HG03469 (cell line): ENCODE results near the gene MS4A18.

Experiments
- ATAC-seq: cut with Tn5 transposase; IDR thresholded peaks from one replicate; pipeline ENCODE4 v1.9.1; 2021; ENCODE audit warnings: mild to moderate bottlenecking, moderate library complexity, moderate number of reproducible peaks; ENCODE audit not compliant: unreplicated experiment

MS4A18 gene

GRCh38 chr11:60764879-60765278 is 40.4 kb downstream of the MS4A18 start:
- no peak for ATAC-seq

GRCh38 chr11:60765355-60765754 is 40.8 kb downstream of the MS4A18 start:
- no peak for ATAC-seq

- ATAC-seq = no peak
Observed at GRCh38 chr11:60766547-60766946, 42.0 kb downstream of the MS4A18 start.

GRCh38 chr11:60767388-60767811 is 42.9 kb downstream of the MS4A18 start:
- ATAC-seq = no peak

- no peak for ATAC-seq
Observed at GRCh38 chr11:60768202-60768601, 43.7 kb downstream of the MS4A18 start.

- ATAC-seq = no peak
Observed at GRCh38 chr11:60769273-60769672, 44.8 kb downstream of the MS4A18 start.

- no peak for ATAC-seq
Observed at GRCh38 chr11:60769811-60770210, 45.3 kb downstream of the MS4A18 start.

- no peak for ATAC-seq
Observed at GRCh38 chr11:60771146-60771545, 46.6 kb downstream of the MS4A18 start.

- no peak for ATAC-seq
Observed at GRCh38 chr11:60771879-60772525, 47.5 kb downstream of the MS4A18 start.

- ATAC-seq = no peak
Observed at GRCh38 chr11:60772666-60773065, 48.1 kb downstream of the MS4A18 start.

- no peak for ATAC-seq
Observed at GRCh38 chr11:60774726-60775125, 50.2 kb downstream of the MS4A18 start.

- peak; percentile 49 for ATAC-seq
Observed at GRCh38 chr11:60775420-60775961, 51.0 kb downstream of the MS4A18 start.

GRCh38 chr11:60776167-60776566 is 51.6 kb downstream of the MS4A18 start:
- no peak for ATAC-seq

GRCh38 chr11:60777106-60777505 is 52.6 kb downstream of the MS4A18 start:
- no peak for ATAC-seq

GRCh38 chr11:60777572-60777971 is 53.1 kb downstream of the MS4A18 start:
- no peak for ATAC-seq

GRCh38 chr11:60780065-60780464 is 55.5 kb downstream of the MS4A18 start:
- no peak for ATAC-seq

- ATAC-seq = no peak
Observed at GRCh38 chr11:60780774-60781173, 56.3 kb downstream of the MS4A18 start.

- no peak for ATAC-seq
Observed at GRCh38 chr11:60781286-60781980, 56.9 kb downstream of the MS4A18 start.

GRCh38 chr11:60781981-60782316 is 57.4 kb downstream of the MS4A18 start:
- ATAC-seq = no peak

- no peak for ATAC-seq
Observed at GRCh38 chr11:60782393-60783140, 58.0 kb downstream of the MS4A18 start.

GRCh38 chr11:60783141-60783484 is 58.6 kb downstream of the MS4A18 start:
- ATAC-seq = no peak

- ATAC-seq = no peak
Observed at GRCh38 chr11:60783911-60784310, 59.4 kb downstream of the MS4A18 start.
